IPS DF 6.9 (cell line): ENCODE data around the gene PARD3B.

Source experiments
- DNase-seq: peaks from one replicate; pipeline ENCODE4 v3.0.0-alpha.2; 2013; ENCODE audit warnings: low read depth, low spot score
- H3K27ac ChIP-seq: one replicate; pipeline ENCODE4 v1.5.1; 2013; ENCODE audit warnings: low read length, control low read depth
- H3K27me3 ChIP-seq: 2 replicates; pipeline ENCODE4 v1.6.1; 2013; ENCODE audit warnings: mild to moderate bottlenecking, low read length; ENCODE audit not compliant: control insufficient read depth, insufficient read depth
- H3K36me3 ChIP-seq: 2 replicates; pipeline ENCODE4 v1.6.1; 2013; ENCODE audit warnings: low read length; ENCODE audit not compliant: control insufficient read depth, insufficient read depth
- H3K4me1 ChIP-seq: 2 replicates; pipeline ENCODE4 v1.6.1; 2013; ENCODE audit warnings: low read length; ENCODE audit not compliant: control insufficient read depth, insufficient read depth
- H3K4me3 ChIP-seq: 2 replicates; pipeline ENCODE4 v1.5.1; 2013; ENCODE audit warnings: mild to moderate bottlenecking, low read length
- H3K9me3 ChIP-seq: 2 replicates; pipeline ENCODE4 v1.6.1; 2013; ENCODE audit warnings: low read length, inconsistent platforms; ENCODE audit not compliant: control insufficient read depth, insufficient read depth
- WGBS: extraction: QIAGEN DNeasy Blood & Tissue Kit; methylation state at CpG from one replicate; pipeline ENCODE4 v1.1.7; 2013; ENCODE audit warnings: mixed read lengths, missing lambda C conversion rate; ENCODE audit not compliant: insufficient read length, insufficient coverage; 5-methylcytosine and 5-hydroxymethylcytosine counted together

PARD3B gene

DNA sequence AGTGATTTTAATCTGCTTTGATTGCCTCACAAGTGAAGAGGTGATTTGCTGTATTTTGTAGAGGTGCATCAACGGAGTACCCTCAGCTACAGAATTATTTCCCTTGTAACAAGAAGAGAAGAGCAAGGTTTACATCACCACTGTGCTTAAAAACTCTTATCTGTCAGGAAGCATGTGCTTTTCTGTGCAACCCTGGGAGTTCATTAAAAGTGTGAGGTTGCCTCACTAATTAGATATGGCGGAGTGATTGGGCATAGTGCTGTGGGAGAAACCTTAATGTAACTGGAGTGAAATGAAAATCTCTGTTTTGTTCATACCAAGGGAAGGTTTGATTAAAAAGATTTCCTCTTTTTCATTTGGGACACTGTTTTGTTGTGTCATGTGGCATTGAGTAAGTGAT, 544.7 kb downstream of the PARD3B start:
- Histone ChIP-seq H3K9me3 (no peaks in the 10 kb centered on the region), H3K27ac (no peak overlapping the region), H3K4me1 (no peaks in the 10 kb centered on the region), H3K4me3 (no peak overlapping the region), H3K27me3 (no peaks in the 10 kb centered on the region), H3K36me3 (no peaks in the 10 kb centered on the region)
- WGBS, result no CpG with 5 or more reads among the region's 2 CpGs
- no peak for DNase-seq

DNA sequence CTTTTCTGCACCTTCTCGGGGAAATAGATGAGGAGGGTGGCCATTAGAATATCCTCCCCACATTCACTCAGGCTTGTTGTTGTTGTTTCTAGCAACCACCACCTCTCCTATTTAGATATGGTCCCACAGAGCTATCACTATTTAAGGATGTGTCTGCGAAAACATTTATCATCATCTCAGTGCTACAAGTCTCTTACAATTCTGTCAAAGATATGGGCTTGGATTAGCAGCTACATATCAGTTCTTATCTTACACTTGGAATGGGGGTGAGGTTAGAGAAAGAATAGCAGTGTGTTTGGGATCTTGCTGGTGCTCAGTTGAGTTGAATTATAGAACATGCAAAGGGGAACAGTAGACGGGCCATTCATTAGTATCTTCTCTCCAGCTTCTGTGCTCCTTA, 546.1 kb downstream of the PARD3B start:
- H3K27me3 ChIP-seq, result no peaks in the 10 kb centered on the region
- H3K4me3 ChIP-seq, result no peak overlapping the region
- no peak for DNase-seq
- no peaks in the 10 kb centered on the region for H3K36me3 ChIP-seq
- no peaks in the 10 kb centered on the region for H3K9me3 ChIP-seq
- no peaks in the 10 kb centered on the region for H3K4me1 ChIP-seq
- WGBS, result no CpG with 5 or more reads among the region's 3 CpGs
- no peak overlapping the region for H3K27ac ChIP-seq

DNA sequence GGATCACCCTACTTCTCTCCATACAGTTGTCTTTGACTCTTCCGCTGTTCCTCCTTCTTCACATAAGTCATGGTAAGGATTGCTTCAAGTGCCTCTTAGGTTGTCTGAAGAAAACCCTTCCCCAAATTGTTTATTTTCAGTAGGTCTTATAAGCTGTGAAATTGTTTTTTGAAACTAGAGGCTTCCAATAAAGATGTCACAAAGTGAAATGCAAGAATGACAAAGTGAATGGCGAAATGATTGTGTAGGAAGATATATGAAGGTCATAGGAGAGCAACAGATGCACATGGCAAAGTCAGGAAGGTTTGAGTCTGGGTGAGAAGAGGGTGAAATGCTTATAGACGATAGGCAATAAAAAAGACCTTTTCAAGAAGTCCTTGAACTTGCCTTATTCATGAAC, 548.8 kb downstream of the PARD3B start:
- Histone ChIP-seq H3K27me3 (no peaks in the 10 kb centered on the region), H3K4me3 (no peak overlapping the region), H3K4me1 (no peaks in the 10 kb centered on the region), H3K36me3 (no peaks in the 10 kb centered on the region), H3K27ac (no peak overlapping the region), H3K9me3 (no peaks in the 10 kb centered on the region)
- no CpG with 5 or more reads among the region's 3 CpGs for WGBS
- DNase-seq, result no peak

DNA sequence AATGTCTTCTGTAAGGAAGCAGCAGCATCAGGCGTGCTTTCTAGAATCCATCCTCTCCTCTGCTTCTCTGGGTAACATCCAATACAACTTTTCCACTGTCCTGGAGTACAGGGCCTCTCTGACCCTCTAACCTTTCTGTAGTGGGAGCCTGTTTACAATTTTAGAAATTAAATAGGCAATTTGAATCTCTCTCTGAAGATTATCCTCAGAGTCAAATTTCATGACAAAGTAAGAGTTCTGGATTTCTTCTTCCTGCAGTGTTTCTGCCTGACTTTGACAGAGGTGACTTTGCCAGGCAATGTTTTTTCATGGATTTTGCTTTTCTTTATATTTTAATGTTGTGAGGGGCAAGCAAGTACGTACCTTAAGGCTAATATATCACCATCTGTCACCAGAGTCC, 558.4 kb downstream of the PARD3B start:
- Histone ChIP-seq H3K27me3 (no peaks in the 10 kb centered on the region), H3K4me3 (no peak overlapping the region), H3K4me1 (no peaks in the 10 kb centered on the region), H3K27ac (no peak overlapping the region), H3K36me3 (no peaks in the 10 kb centered on the region), H3K9me3 (no peaks in the 10 kb centered on the region)
- no peak for DNase-seq
- WGBS, result no CpG with 5 or more reads among the region's 2 CpGs

DNA sequence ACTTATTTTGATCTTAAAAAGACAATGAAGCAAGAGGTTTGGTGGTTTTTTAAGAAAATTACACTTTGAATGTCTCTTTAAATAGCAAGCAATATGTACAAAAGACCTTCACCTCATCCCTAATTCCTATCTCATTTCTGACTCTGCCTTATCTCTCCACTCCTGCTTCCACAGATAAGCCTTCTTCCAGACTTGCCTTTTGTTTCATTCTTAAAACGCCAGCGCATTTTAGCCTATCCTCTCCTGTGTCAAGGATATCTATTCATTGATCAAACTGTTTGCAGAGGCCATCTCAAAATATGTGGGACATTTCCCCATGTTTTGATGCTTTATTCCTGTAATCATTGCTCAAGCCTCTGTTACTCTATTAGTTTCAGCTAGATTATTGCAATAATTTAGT, 562.5 kb downstream of the PARD3B start:
- H3K9me3 ChIP-seq, result no peaks in the 10 kb centered on the region
- H3K4me1 ChIP-seq, result no peaks in the 10 kb centered on the region
- no peak for DNase-seq
- no peak overlapping the region for H3K27ac ChIP-seq
- H3K27me3 ChIP-seq, result no peaks in the 10 kb centered on the region
- no CpG with 5 or more reads among the region's 2 CpGs for WGBS
- H3K4me3 ChIP-seq, result no peak overlapping the region
- H3K36me3 ChIP-seq, result no peaks in the 10 kb centered on the region

DNA sequence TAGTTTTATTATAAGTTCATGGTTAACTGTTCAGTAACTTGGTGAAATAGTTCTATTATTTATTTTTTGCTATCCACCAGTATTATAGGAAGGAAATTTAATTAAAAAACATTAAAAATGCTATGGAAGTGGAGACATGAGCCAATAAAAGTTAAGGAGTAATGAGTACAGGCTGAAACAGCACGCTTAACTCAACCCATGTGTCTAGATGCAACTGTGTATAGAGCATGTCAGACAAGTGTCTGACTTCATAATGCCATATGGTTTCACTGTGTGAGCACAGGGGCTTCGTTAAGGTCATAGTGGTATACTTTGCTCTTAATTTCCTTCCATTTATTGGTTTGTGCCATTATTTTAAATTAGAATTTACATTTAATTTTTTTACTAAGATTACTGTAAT, 570.2 kb downstream of the PARD3B start:
- DNase-seq, result no peak
- no peak overlapping the region for H3K27ac ChIP-seq
- no peaks in the 10 kb centered on the region for H3K27me3 ChIP-seq
- H3K9me3 ChIP-seq, result no peaks in the 10 kb centered on the region
- H3K36me3 ChIP-seq, result no peaks in the 10 kb centered on the region
- no peak overlapping the region for H3K4me3 ChIP-seq
- WGBS, result no CpG with 5 or more reads among the region's 2 CpGs
- H3K4me1 ChIP-seq, result no peaks in the 10 kb centered on the region

DNA sequence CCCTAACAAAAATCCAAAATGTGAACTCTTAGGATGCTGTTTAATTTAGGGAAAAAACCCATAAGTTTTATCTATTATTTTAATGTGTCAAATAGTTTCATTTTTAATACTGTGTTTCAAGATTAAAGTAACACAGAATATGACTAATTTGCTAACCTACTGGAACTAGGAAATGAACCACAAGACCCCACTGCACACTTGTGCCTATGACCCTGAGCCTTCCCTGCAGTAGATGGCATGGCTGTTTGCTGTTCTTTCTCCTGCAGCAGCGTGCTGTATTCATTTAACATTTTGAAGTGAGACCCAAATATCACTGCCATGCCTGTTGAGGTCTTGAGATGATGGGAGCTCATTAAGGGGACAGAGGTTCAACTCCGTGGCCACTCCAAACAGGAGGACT, 571.9 kb downstream of the PARD3B start:
- Histone ChIP-seq H3K36me3 (no peaks in the 10 kb centered on the region), H3K9me3 (no peaks in the 10 kb centered on the region), H3K27me3 (no peaks in the 10 kb centered on the region), H3K27ac (no peak overlapping the region), H3K4me3 (no peak overlapping the region), H3K4me1 (no peaks in the 10 kb centered on the region)
- DNase-seq, result no peak
- WGBS, result no CpG with 5 or more reads among the region's 2 CpGs

DNA sequence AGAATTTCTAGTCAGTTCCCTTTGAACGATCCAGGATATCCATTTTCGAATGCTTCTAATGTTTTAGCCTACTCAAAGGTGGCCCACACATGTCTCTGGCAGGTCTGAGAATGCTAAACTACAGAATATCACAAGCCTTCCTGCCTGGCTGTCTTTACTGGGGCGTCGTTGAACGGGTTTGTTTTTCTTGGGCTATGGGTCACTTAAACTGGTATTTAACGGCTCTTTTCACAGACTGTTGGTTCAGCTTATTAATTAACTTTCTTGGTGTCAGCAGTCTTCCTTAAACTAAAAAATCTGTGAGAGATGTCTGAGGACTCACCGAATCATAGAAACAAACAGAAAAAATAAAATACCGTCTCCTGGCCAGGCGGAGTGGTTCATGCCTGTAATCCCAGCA, 573.9 kb downstream of the PARD3B start:
- no peaks in the 10 kb centered on the region for H3K36me3 ChIP-seq
- no peak overlapping the region for H3K27ac ChIP-seq
- H3K4me1 ChIP-seq, result no peaks in the 10 kb centered on the region
- no CpG with 5 or more reads among the region's 9 CpGs for WGBS
- H3K9me3 ChIP-seq, result no peaks in the 10 kb centered on the region
- no peak overlapping the region for H3K4me3 ChIP-seq
- H3K27me3 ChIP-seq, result no peaks in the 10 kb centered on the region
- no peak for DNase-seq

DNA sequence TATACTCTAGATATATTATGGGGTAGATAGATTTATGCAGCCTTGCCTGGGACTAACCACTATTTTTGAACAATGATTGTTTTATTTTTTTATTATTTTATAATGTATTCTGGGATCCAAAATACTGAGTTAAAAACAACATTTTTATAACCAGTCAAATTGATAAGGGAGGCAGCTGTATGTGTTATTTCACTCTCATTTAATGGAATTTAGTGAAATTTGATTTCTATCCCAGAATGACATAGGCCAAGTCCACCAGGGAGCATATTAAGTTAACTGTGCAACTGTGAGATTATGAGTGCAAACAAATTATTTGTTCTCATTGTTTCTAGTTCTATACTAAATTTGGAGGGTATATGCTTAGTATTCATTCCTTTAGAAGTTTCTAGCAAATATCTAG, 583.5 kb downstream of the PARD3B start:
- Histone ChIP-seq H3K36me3 (no peaks in the 10 kb centered on the region), H3K4me1 (peaks cover 1% of the 10 kb centered on the region; the same call in 1 of the 2 replicates), H3K27me3 (no peaks in the 10 kb centered on the region), H3K4me3 (no peak overlapping the region), H3K27ac (no peak overlapping the region), H3K9me3 (no peaks in the 10 kb centered on the region)
- no peak for DNase-seq

DNA sequence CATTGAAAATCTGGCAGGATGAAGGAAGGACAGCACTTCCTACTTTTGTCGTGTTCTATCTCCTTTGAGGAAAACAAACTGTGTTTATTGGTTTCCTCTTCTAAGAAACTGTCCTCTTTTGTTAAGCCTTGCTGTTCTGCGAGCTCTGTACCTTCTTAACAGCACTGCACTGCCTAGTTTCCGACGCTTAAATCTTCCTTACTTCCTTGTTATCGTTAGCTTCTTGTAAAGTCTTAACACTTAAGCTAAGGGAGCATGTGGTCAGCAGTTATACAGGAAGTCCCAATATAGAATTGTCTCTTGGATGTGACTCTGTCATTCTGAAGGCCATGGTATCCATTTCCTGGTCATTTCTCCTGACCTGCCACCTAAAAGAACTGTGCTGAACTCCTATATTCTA, 584.3 kb downstream of the PARD3B start:
- peaks cover 1% of the 10 kb centered on the region; the same call in 1 of the 2 replicates for H3K4me1 ChIP-seq
- DNase-seq, result no peak
- H3K9me3 ChIP-seq, result no peaks in the 10 kb centered on the region
- H3K4me3 ChIP-seq, result no peak overlapping the region
- no CpG with 5 or more reads among the region's 5 CpGs for WGBS
- no peaks in the 10 kb centered on the region for H3K36me3 ChIP-seq
- H3K27me3 ChIP-seq, result no peaks in the 10 kb centered on the region
- H3K27ac ChIP-seq, result no peak overlapping the region

DNA sequence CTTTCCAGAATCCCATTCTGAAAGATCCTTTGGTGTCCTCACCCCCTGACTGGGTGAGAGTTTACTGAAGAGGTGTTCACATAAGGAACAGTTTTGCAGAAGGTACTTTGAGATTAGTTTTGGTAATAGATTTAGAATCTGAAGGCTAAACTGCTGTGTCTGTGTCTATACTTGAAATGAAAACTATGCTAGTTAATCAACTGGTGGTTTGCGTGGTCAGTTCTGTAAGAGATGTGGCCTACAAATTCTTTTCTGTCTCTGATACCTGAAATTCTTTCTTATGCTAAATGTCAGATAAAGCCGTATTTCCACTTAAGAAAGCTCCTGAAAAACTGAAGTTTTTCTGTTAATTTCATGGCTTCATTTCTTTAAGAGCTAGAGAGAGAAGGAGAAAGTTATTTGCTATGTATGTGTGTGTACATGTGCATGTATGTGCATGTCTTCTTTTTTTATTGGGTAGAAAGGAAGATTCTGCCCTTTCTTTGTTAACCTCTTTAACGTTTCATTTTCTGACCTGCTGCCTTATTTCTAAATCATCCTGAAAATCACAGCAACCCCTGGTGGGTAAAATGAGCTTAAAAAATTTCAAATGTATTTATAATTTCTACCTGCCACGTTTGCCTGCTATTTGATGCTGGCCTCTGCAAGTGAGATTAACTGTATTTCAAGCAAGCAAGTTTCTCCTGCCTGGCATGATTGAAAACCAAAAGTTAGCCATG, 585.0 kb downstream of the PARD3B start:
- Histone ChIP-seq H3K4me1 (peaks cover 1% of the 10 kb centered on the region; the same call in 1 of the 2 replicates), H3K36me3 (no peaks in the 10 kb centered on the region), H3K27me3 (no peaks in the 10 kb centered on the region), H3K4me3 (no peak overlapping the region), H3K27ac (no peak overlapping the region), H3K9me3 (no peaks in the 10 kb centered on the region)
- no peak for DNase-seq
- no CpG with 5 or more reads among the region's 4 CpGs for WGBS
